Neural progenitor cell (in vitro differentiated cells): ENCODE data around the gene TOGARAM1. TPM values are rescaled to one million over a fixed set of nuclear protein-coding genes. Genes with fewer than 3 reads are reported as not detected.

Source experiments
- DNase-seq: peaks from one replicate; pipeline ENCODE4 v3.0.0-alpha.2; 2016; ENCODE audit warnings: low spot score
- H2AFZ ChIP-seq: fragments of 200-600 bp; sonication (generic); replicated peaks from 2 replicates; pipeline ENCODE4 v1.6.1; 2016; ENCODE audit warnings: antibody characterized with exemption
- H3F3A ChIP-seq: fragments of 200-600 bp; sonication (generic); 2 replicates; pipeline ENCODE4 v1.6.1; 2016; ENCODE audit warnings: antibody characterized with exemption, low read depth
- H3K27ac ChIP-seq: fragments of 200-600 bp; sonication (generic); 2 replicates; pipeline ENCODE4 v1.5.1; 2016; ENCODE audit warnings: mild to moderate bottlenecking
- H3K27me3 ChIP-seq: fragments of 200-600 bp; sonication (generic); 2 replicates; pipeline ENCODE4 v1.6.1; 2016; ENCODE audit warnings: mild to moderate bottlenecking, moderate library complexity
- H3K36me3 ChIP-seq: fragments of 200-600 bp; sonication (generic); 2 replicates; pipeline ENCODE4 v1.5.1; 2016
- H3K4me1 ChIP-seq: fragments of 200-600 bp; sonication (generic); 2 replicates; pipeline ENCODE4 v1.6.1; 2016; ENCODE audit warnings: mixed run types
- H3K4me2 ChIP-seq: fragments of 200-600 bp; sonication (generic); 2 replicates; pipeline ENCODE4 v1.6.1; 2016
- H3K4me3 ChIP-seq: fragments of 200-600 bp; sonication (generic); 2 replicates; pipeline ENCODE4 v1.5.1; 2016
- H3K79me2 ChIP-seq: fragments of 200-600 bp; sonication (generic); 2 replicates; pipeline ENCODE4 v1.6.1; 2016; ENCODE audit warnings: low read depth
- H3K9ac ChIP-seq: fragments of 200-600 bp; sonication (generic); 2 replicates; pipeline ENCODE4 v1.6.1; 2016
- H3K9me3 ChIP-seq: fragments of 200-600 bp; sonication (generic); 2 replicates; pipeline ENCODE4 v1.5.1; 2016; ENCODE audit warnings: low read depth
- H4K20me1 ChIP-seq: fragments of 200-600 bp; sonication (generic); 2 replicates; pipeline ENCODE4 v1.6.1; 2016; ENCODE audit warnings: low read depth
- H3K27ac Mint-ChIP-seq: 3 replicates; pipeline ENCODE4 v1.8.0; 2021; ENCODE audit warnings: mixed read lengths
- H3K27me3 Mint-ChIP-seq: 2 replicates; pipeline ENCODE4 v1.8.0; 2022; ENCODE audit warnings: low read depth, mild to moderate bottlenecking, inconsistent platforms, moderate library complexity, mixed read lengths; ENCODE audit not compliant: insufficient read depth
- H3K36me3 Mint-ChIP-seq: 3 replicates; pipeline ENCODE4 v1.8.0; 2021; ENCODE audit warnings: mixed read lengths
- H3K4me1 Mint-ChIP-seq: 3 replicates; pipeline ENCODE4 v1.8.0; 2021; ENCODE audit warnings: mixed read lengths
- H3K4me3 Mint-ChIP-seq: 3 replicates; pipeline ENCODE4 v1.8.0; 2021; ENCODE audit warnings: mild to moderate bottlenecking, moderate library complexity, mixed read lengths
- H3K9me3 Mint-ChIP-seq: 3 replicates; pipeline ENCODE4 v1.8.0; 2020; ENCODE audit warnings: mixed read lengths
- CTCF ChIP-seq: fragments of 200-600 bp; sonication (generic); IDR thresholded peaks from 2 replicates; pipeline ENCODE4 v1.5.1; 2017; ENCODE audit warnings: antibody characterized with exemption, mild to moderate bottlenecking
- EZH2 ChIP-seq: fragments of 200-600 bp; sonication (generic); IDR thresholded peaks from 2 replicates; pipeline ENCODE4 v1.6.1; 2017; ENCODE audit warnings: antibody characterized with exemption, mild to moderate bottlenecking, moderate library complexity
- EZH2phosphoT487 ChIP-seq: fragments of 200-600 bp; sonication (generic); IDR thresholded peaks from 2 replicates; pipeline ENCODE4 v1.6.1; 2017; ENCODE audit warnings: antibody characterized with exemption
- total RNA-seq: library from RNA; depleted of rRNA; stranded (reverse); fragments of >200 nt; gene quantifications from 2 replicates; pipeline ENCODE4 v1.2.3, GENCODE V29; 2015; ENCODE audit warnings: low replicate concordance

Gene TOGARAM1
- total RNA-seq, 1 donor from 2014 or later = 23.1 TPM

GRCh38 chr14:44971459-44971858 is 9.5 kb downstream of the TOGARAM1 start:
- Mint-ChIP-seq H3K36me3 (peaks cover 57% of the 10 kb centered on the region), H3K27ac (no peak overlapping the region), H3K27me3 (no peaks in the 10 kb centered on the region), H3K9me3 (peaks cover 60% of the 10 kb centered on the region), H3K4me1 (peaks cover 3% of the 10 kb centered on the region), H3K4me3 (no peak overlapping the region)
- no peak for TF ChIP-seq EZH2
- TF ChIP-seq EZH2phosphoT487 = no peak
- TF ChIP-seq CTCF = no peak
- no peaks in the 10 kb centered on the region for H3K9me3 ChIP-seq
- H3K9ac ChIP-seq = no peak overlapping the region
- H3F3A ChIP-seq = no peaks in the 10 kb centered on the region
- peaks cover 13% of the 10 kb centered on the region for H3K4me1 ChIP-seq
- peaks cover 3% of the 10 kb centered on the region for H3K36me3 ChIP-seq
- no peak overlapping the region for H3K27ac ChIP-seq
- no peaks in the 10 kb centered on the region for H4K20me1 ChIP-seq
- H2AFZ ChIP-seq = no peak overlapping the region
- no peak overlapping the region for H3K4me3 ChIP-seq
- peaks cover 99% of the 10 kb centered on the region for H3K79me2 ChIP-seq
- no peak for DNase-seq
- H3K27me3 ChIP-seq = no peaks in the 10 kb centered on the region
- no peak overlapping the region for H3K4me2 ChIP-seq

GRCh38 chr14:44979273-44979672 is 17.3 kb downstream of the TOGARAM1 start:
- no peaks in the 10 kb centered on the region for H3K27me3 ChIP-seq
- Mint-ChIP-seq H3K36me3 (no peaks in the 10 kb centered on the region), H3K9me3 (peaks cover 1% of the 10 kb centered on the region), H3K4me3 (no peak overlapping the region), H3K27me3 (peaks cover 3% of the 10 kb centered on the region), H3K27ac (no peak overlapping the region), H3K4me1 (no peaks in the 10 kb centered on the region)
- H3K79me2 ChIP-seq = peaks cover 64% of the 10 kb centered on the region
- no peak overlapping the region for H3K9ac ChIP-seq
- no peak overlapping the region for H3K4me3 ChIP-seq
- TF ChIP-seq EZH2 (no peak), CTCF (no peak), EZH2phosphoT487 (no peak)
- no peak overlapping the region for H2AFZ ChIP-seq
- no peak for DNase-seq
- no peaks in the 10 kb centered on the region for H3K4me1 ChIP-seq
- no peaks in the 10 kb centered on the region for H3K9me3 ChIP-seq
- no peaks in the 10 kb centered on the region for H3K36me3 ChIP-seq
- no peaks in the 10 kb centered on the region for H3F3A ChIP-seq
- H4K20me1 ChIP-seq = peaks cover 6% of the 10 kb centered on the region
- H3K4me2 ChIP-seq = no peak overlapping the region
- H3K27ac ChIP-seq = no peak overlapping the region

GRCh38 chr14:44979740-44980356 is 17.9 kb downstream of the TOGARAM1 start:
- H3K79me2 ChIP-seq = peaks cover 59% of the 10 kb centered on the region

More at GRCh38 chr14:44979740-44980356, 17.9 kb downstream of the TOGARAM1 start:
- Histone ChIP-seq H3K4me3 (no peak overlapping the region), H2AFZ (no peak overlapping the region), H3K4me2 (no peak overlapping the region), H3K36me3 (no peaks in the 10 kb centered on the region), H3K4me1 (no peaks in the 10 kb centered on the region), H4K20me1 (peaks cover 6% of the 10 kb centered on the region), H3K27me3 (no peaks in the 10 kb centered on the region), H3K9me3 (no peaks in the 10 kb centered on the region), H3F3A (no peaks in the 10 kb centered on the region), H3K9ac (no peak overlapping the region), H3K27ac (no peak overlapping the region)
- H3K36me3 Mint-ChIP-seq = no peaks in the 10 kb centered on the region
- no peak overlapping the region for H3K4me3 Mint-ChIP-seq
- H3K27me3 Mint-ChIP-seq = peaks cover 3% of the 10 kb centered on the region
- TF ChIP-seq CTCF = no peak
- TF ChIP-seq EZH2 = no peak
- TF ChIP-seq EZH2phosphoT487 = no peak
- no peak for DNase-seq
- no peaks in the 10 kb centered on the region for H3K4me1 Mint-ChIP-seq
- no peak overlapping the region for H3K27ac Mint-ChIP-seq
- H3K9me3 Mint-ChIP-seq = no peaks in the 10 kb centered on the region
